Cardiac muscle cell (in vitro differentiated cells and primary cell): Measurements from ENCODE around the gene MBD5. TPM values are rescaled to one million over a fixed set of nuclear protein-coding genes. Genes with fewer than 3 reads are reported as not detected.

Experiments used
- DNase-seq, 2 donors: peaks; one replicate each; pipeline versions ENCODE4 v3.0.0 to v3.0.0-alpha.2; 2010 to 2017; ENCODE audit warnings: low read depth in 1 of 2, low spot score in 1 of 2
- H3K27ac ChIP-seq: fragments of 200-600 bp; sonication (generic); 2 replicates; pipeline ENCODE4 v1.5.1; 2016
- H3K27me3 ChIP-seq: fragments of 200-600 bp; sonication (generic); 2 replicates; pipeline ENCODE4 v1.6.0; 2016; ENCODE audit warnings: control low read depth
- H3K36me3 ChIP-seq: fragments of 200-600 bp; sonication (generic); 2 replicates; pipeline ENCODE4 v1.5.1; 2016; ENCODE audit warnings: control low read depth
- H3K4me1 ChIP-seq: fragments of 200-600 bp; sonication (generic); 2 replicates; pipeline ENCODE4 v1.8.1; 2017; ENCODE audit warnings: low read depth, mild to moderate bottlenecking, mixed run types
- H3K4me3 ChIP-seq: fragments of 200-600 bp; sonication (generic); 2 replicates; pipeline ENCODE4 v1.5.1; 2016; ENCODE audit warnings: mild to moderate bottlenecking
- H3K9me3 ChIP-seq: fragments of 200-600 bp; sonication (generic); 2 replicates; pipeline ENCODE4 v1.5.1; 2017; ENCODE audit warnings: low read depth, mild to moderate bottlenecking, control low read depth
- polyA plus RNA-seq: library from polyadenylated mRNA; unstranded; fragments of >200 nt; fragmentation: Nextera tagmentation; extraction: Ambion mirVana; gene quantifications from 2 replicates; pipeline ENCODE4 v1.2.1, GENCODE V29; 2016
- total RNA-seq: library from RNA; depleted of rRNA; stranded (reverse); fragments of >200 nt; gene quantifications from 2 replicates; pipeline ENCODE4 v1.2.3, GENCODE V29; 2016
- TF ChIP-seq, protein P1 (sequence below): IDR thresholded peaks from 2 replicates; pipeline ENCODE4 v1.5.1; 2012; ENCODE audit warnings: low read depth, mild to moderate bottlenecking, low read length

Gene MBD5
- total and polyA plus RNA-seq, 2 experiments from 2014 or later, result 44.5 to 45.6 TPM

DNA sequence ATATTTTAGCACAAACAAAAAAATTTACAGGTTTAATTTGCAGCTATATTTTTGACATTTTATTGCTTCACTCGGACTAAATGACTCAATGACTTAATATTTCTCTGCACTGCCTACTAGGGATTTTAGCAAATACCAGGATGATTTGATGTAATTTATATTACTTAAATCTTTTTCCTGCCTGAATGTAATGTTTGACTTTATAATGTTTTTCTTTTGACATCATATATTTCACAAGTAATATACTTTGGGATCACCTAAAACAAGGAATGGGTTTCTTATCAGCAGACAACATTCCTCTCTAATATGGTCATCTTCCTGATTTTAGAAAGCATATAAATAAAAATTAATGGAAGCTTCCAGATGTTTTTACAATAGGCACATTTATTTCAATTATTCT is 370.4 kb downstream of the MBD5 start:
- Histone ChIP-seq H3K4me1 (no peaks in the 10 kb centered on the region), H3K4me3 (no peak overlapping the region), H3K27me3 (no peaks in the 10 kb centered on the region), H3K27ac (no peak overlapping the region), H3K36me3 (no peaks in the 10 kb centered on the region), H3K9me3 (no peaks in the 10 kb centered on the region)
- TF ChIP-seq, protein P1, sequence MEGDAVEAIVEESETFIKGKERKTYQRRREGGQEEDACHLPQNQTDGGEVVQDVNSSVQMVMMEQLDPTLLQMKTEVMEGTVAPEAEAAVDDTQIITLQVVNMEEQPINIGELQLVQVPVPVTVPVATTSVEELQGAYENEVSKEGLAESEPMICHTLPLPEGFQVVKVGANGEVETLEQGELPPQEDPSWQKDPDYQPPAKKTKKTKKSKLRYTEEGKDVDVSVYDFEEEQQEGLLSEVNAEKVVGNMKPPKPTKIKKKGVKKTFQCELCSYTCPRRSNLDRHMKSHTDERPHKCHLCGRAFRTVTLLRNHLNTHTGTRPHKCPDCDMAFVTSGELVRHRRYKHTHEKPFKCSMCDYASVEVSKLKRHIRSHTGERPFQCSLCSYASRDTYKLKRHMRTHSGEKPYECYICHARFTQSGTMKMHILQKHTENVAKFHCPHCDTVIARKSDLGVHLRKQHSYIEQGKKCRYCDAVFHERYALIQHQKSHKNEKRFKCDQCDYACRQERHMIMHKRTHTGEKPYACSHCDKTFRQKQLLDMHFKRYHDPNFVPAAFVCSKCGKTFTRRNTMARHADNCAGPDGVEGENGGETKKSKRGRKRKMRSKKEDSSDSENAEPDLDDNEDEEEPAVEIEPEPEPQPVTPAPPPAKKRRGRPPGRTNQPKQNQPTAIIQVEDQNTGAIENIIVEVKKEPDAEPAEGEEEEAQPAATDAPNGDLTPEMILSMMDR, result no peak
- DNase-seq, result peak in 1 of 2 donors; percentile 64

DNA sequence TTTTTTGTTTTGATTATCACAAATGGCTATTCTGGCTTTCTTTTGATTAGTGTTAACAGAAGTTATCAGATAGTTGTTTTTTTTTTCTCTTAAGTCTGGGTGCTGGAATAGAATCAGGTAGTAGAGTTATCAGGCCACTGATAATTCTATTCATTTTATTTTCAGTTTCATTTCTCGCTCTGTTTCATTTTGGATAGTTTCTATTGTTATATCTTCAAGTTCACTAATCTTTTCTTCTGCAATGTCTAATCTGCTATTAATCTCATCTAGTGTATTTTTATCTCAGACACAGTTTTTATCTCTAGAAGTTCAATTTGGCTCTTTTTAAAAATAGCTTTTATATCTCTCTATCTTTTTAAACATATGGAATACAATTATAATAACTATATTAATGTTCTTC is 381.9 kb downstream of the MBD5 start:
- H3K4me1 ChIP-seq, result no peaks in the 10 kb centered on the region
- no peak overlapping the region for H3K4me3 ChIP-seq
- DNase-seq, result no peak
- no peaks in the 10 kb centered on the region for H3K27me3 ChIP-seq
- TF ChIP-seq, protein P1, result no peak
- H3K9me3 ChIP-seq, result no peaks in the 10 kb centered on the region
- H3K27ac ChIP-seq, result no peak overlapping the region
- no peaks in the 10 kb centered on the region for H3K36me3 ChIP-seq

DNA sequence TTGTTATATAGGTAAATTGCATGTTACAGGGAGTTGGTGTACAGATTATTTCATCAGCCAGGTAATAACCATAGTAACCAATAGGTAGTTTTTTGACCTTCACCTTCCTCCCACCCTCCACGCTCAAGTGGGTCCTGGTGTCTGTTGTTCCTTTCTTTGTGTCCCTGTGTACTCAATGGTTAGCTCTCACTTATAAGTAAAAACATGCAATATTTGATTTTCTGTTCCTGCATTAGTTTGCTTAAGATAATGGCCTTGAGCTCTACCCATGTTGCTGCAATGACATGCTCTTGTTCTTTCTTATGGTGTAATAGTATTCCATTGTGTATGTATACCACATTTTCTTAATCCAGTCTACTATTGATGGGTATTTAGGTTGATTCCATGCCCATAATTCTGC is 390.0 kb downstream of the MBD5 start:
- Histone ChIP-seq H3K9me3 (no peaks in the 10 kb centered on the region), H3K36me3 (no peaks in the 10 kb centered on the region), H3K4me3 (no peak overlapping the region), H3K27me3 (no peaks in the 10 kb centered on the region), H3K27ac (no peak overlapping the region), H3K4me1 (no peaks in the 10 kb centered on the region)
- TF ChIP-seq, protein P1, result no peak
- DNase-seq, result no peak

DNA sequence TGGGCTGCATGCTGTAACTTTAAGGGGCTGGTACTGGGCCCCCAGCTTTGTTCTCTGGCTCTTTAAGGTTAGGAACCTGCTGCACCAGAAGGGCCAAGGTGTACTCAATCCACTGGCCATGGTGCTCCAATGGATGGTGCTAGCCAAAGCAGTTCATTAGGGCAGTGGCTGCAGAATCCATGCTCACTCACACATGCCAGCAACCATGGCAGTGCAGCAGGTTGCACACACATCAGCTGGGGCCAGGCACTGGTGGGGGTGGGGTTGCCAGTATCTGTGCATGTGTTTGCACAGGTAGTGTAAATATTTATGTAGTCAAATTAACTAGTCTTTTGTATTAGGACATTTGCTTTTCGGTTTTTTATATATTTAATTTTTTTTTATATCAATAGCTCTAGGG is 395.4 kb downstream of the MBD5 start:
- no peaks in the 10 kb centered on the region for H3K27me3 ChIP-seq
- no peaks in the 10 kb centered on the region for H3K9me3 ChIP-seq
- no peak for DNase-seq
- TF ChIP-seq, protein P1, result no peak
- no peak overlapping the region for H3K27ac ChIP-seq
- H3K36me3 ChIP-seq, result no peaks in the 10 kb centered on the region
- H3K4me1 ChIP-seq, result no peaks in the 10 kb centered on the region
- H3K4me3 ChIP-seq, result no peak overlapping the region

DNA sequence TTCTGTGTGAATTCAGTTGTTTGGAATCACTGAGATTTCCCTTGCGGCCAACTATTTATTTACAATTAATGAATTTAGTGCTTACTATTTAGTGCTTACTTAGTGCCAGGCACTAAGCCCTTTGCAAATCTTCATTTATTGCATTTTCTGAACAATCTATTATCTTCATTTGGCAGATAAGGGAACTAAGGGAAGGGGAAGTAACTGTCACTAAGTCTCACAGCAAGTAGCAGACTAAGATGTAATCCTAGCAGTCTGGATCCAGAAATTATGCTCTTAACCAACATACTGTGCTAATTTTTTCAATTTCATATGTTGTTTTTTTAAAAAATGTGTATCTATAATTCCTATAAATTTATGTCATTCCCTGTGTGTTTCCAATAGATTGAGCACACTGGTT is 409.2 kb downstream of the MBD5 start:
- Histone ChIP-seq H3K27ac (no peak overlapping the region), H3K36me3 (no peaks in the 10 kb centered on the region), H3K4me1 (no peaks in the 10 kb centered on the region), H3K9me3 (no peaks in the 10 kb centered on the region), H3K27me3 (no peaks in the 10 kb centered on the region), H3K4me3 (no peak overlapping the region)
- no peak for DNase-seq
- TF ChIP-seq, protein P1, result no peak

DNA sequence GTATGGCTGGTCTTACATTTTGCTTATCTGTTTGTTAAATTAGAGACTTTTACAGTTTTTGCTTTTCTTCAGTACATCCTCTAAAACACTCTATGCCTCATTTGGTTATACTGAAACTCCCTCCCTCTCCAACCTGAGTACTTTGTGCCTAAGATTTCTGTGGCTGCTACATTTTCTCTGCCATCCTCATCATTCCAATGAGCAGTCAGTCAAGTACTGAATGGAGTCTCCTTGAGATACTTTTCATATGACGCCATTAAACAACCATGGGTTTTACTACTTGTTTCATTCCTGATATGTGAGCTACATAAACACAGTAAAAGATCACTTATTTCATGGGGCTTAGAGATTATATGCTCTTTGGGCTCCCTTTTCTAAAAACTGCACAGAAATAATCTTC is 427.0 kb downstream of the MBD5 start:
- no peak overlapping the region for H3K27ac ChIP-seq
- H3K27me3 ChIP-seq, result no peaks in the 10 kb centered on the region
- no peak overlapping the region for H3K4me3 ChIP-seq
- H3K4me1 ChIP-seq, result no peaks in the 10 kb centered on the region
- TF ChIP-seq, protein P1, result no peak
- H3K9me3 ChIP-seq, result no peaks in the 10 kb centered on the region
- no peaks in the 10 kb centered on the region for H3K36me3 ChIP-seq
- DNase-seq, result no peak
